Breast epithelium (tissue), 4 donors: Measurements from ENCODE around the gene MAPK10. TPM values are rescaled to one million over a fixed set of nuclear protein-coding genes. Genes with fewer than 3 reads are reported as not detected.

Experiments
- DNase-seq, 2 donors: peaks; one replicate each; pipeline ENCODE4 v3.0.0-alpha.2; 2019; ENCODE audit warnings: low spot score in 2 of 2
- H3K27ac ChIP-seq, 2 donors: fragments of 200-600 bp; sonication (generic) in 1 of 2; one replicate each; pipeline ENCODE4 v1.5.1; 2016 to 2019; ENCODE audit warnings: mild to moderate bottlenecking in 1 of 2
- H3K27me3 ChIP-seq, 2 donors: fragments of 200-600 bp; sonication (generic) in 1 of 2; one replicate each; pipeline versions ENCODE4 v1.5.1 to v1.6.0; 2017 to 2019; ENCODE audit warnings: control low read depth in 1 of 2, mild to moderate bottlenecking in 1 of 2
- H3K36me3 ChIP-seq: fragments of 200-600 bp; one replicate; pipeline ENCODE4 v1.5.1; 2019
- H3K4me1 ChIP-seq, 2 donors: fragments of 200-600 bp; sonication (generic); one replicate each; pipeline ENCODE4 v1.5.1; 2016 to 2019; ENCODE audit warnings: control low read depth in 1 of 2
- H3K4me3 ChIP-seq, 3 donors: fragments of 200-600 bp; sonication (generic); 1 replicate in 2 of 3; 2 replicates in 1 of 3; pipeline ENCODE4 v1.5.1; 2016 to 2019; ENCODE audit warnings: mild to moderate bottlenecking in 3 of 3, moderate library complexity in 2 of 3
- H3K9me3 ChIP-seq, 2 donors: fragments of 200-600 bp; sonication (generic) in 1 of 2; one replicate each; pipeline ENCODE4 v1.5.1; 2016 to 2019; ENCODE audit warnings: control low read depth in 1 of 2
- CTCF ChIP-seq, 3 donors: fragments of 450-650 bp; IDR thresholded peaks; one replicate each; pipeline ENCODE4 v1.5.1; 2016 to 2017; ENCODE audit warnings: antibody characterized with exemption in 3 of 3, mild to moderate bottlenecking in 3 of 3, moderate library complexity in 3 of 3
- POLR2A ChIP-seq: fragments of 450-650 bp; IDR thresholded peaks from one replicate; pipeline ENCODE4 v1.6.1; 2016; ENCODE audit warnings: antibody characterized with exemption, mild to moderate bottlenecking, moderate library complexity
- POLR2AphosphoS5 ChIP-seq, 3 donors: sonication (generic); formaldehyde crosslinking; IDR thresholded peaks; one replicate each; pipeline ENCODE4 v1.6.1; 2017; ENCODE audit warnings: antibody characterized with exemption in 3 of 3
- intact Hi-C: fragments of 100-400 bp; cut with DNase I; formaldehyde crosslinking; loops from one replicate; pipeline ENCODE4 v1.15.1; 2023; ENCODE audit warnings: low total_unique reads
- total RNA-seq, 3 donors: library from RNA; depleted of rRNA; stranded (reverse); fragments of >200 nt; gene quantifications; one replicate each; pipeline ENCODE4 v1.1.0, GENCODE V29; 2016

Gene MAPK10
- total RNA-seq, 3 donors from 2014 or later, result 18.4 to 46.2 (median 24.6) TPM

GRCh38 chr4:86117705-86118302 lies 242.0 kb downstream of the MAPK10 start:
- intact Hi-C loops, result no loop called here
- no peaks in the 10 kb centered on the region for H3K36me3 ChIP-seq
- no peak overlapping the region for H3K4me3 ChIP-seq
- peak overlapping the region in 1 of 2 donors; percentile 38 for H3K27ac ChIP-seq
- no peak for TF ChIP-seq POLR2AphosphoS5 (IDR thresholded peaks at IDR 0.05)
- TF ChIP-seq POLR2A, result no peak
- no peak for TF ChIP-seq CTCF (IDR thresholded peaks at IDR 0.05)
- DNase-seq, result no peak
- no peaks in the 10 kb centered on the region for H3K4me1 ChIP-seq
- no peaks in the 10 kb centered on the region for H3K27me3 ChIP-seq
- H3K9me3 ChIP-seq, result no peaks in the 10 kb centered on the region

DNA sequence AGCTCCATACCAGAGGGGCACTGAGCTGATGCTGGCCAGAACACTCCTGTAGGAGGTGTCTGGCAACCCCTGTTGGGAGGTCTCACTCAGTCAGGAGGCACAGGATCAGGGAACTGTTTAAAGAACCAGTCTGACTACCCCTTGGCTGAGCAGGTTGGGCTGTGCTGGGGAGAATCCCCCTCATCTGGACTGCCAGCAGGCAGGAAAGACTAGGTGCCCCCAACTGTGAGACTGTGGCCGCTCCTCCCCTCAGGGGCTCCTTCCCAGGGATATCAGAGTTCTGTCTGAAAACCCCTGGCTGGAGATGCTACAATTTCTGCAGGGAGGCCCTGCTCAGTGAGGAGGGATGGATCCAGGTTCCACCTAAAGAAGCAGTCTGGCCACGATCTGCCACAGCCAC lies 245.3 kb downstream of the MAPK10 start:
- no peak for TF ChIP-seq POLR2A
- no peak for TF ChIP-seq CTCF (IDR thresholded peaks at IDR 0.05)
- TF ChIP-seq POLR2AphosphoS5 (IDR thresholded peaks at IDR 0.05), result no peak
- Histone ChIP-seq H3K27ac (no peak overlapping the region), H3K4me1 (no peaks in the 10 kb centered on the region), H3K36me3 (no peaks in the 10 kb centered on the region), H3K9me3 (peaks cover 0 to 2% of the 10 kb centered on the region in 2 donors), H3K27me3 (no peaks in the 10 kb centered on the region), H3K4me3 (no peak overlapping the region)
- DNase-seq, result no peak
- intact Hi-C loops, result no loop called here

GRCh38 chr4:86108834-86109233 lies 251.0 kb downstream of the MAPK10 start:
- TF ChIP-seq CTCF (IDR thresholded peaks at IDR 0.05), result no peak
- TF ChIP-seq POLR2AphosphoS5 (IDR thresholded peaks at IDR 0.05), result no peak
- no peak for TF ChIP-seq POLR2A
- intact Hi-C loops, result no loop called here
- H3K27ac ChIP-seq, result no peak overlapping the region

GRCh38 chr4:86108137-86108536 lies 251.7 kb downstream of the MAPK10 start:
- no peak for TF ChIP-seq POLR2A
- TF ChIP-seq POLR2AphosphoS5 (IDR thresholded peaks at IDR 0.05), result no peak
- no peak for TF ChIP-seq CTCF (IDR thresholded peaks at IDR 0.05)
- Histone ChIP-seq H3K4me1 (no peaks in the 10 kb centered on the region), H3K9me3 (peaks cover 0 to 4% of the 10 kb centered on the region in 2 donors), H3K27ac (no peak overlapping the region), H3K36me3 (no peaks in the 10 kb centered on the region), H3K4me3 (no peak overlapping the region), H3K27me3 (no peaks in the 10 kb centered on the region)
- intact Hi-C loops, result no loop called here
- DNase-seq, result no peak

More at GRCh38 chr4:86108834-86109233, 251.0 kb downstream of the MAPK10 start:
- Histone ChIP-seq H3K9me3 (peaks cover 0 to 4% of the 10 kb centered on the region in 2 donors), H3K4me3 (no peak overlapping the region), H3K27me3 (no peaks in the 10 kb centered on the region), H3K4me1 (no peaks in the 10 kb centered on the region), H3K36me3 (no peaks in the 10 kb centered on the region)
- no peak for DNase-seq

DNA sequence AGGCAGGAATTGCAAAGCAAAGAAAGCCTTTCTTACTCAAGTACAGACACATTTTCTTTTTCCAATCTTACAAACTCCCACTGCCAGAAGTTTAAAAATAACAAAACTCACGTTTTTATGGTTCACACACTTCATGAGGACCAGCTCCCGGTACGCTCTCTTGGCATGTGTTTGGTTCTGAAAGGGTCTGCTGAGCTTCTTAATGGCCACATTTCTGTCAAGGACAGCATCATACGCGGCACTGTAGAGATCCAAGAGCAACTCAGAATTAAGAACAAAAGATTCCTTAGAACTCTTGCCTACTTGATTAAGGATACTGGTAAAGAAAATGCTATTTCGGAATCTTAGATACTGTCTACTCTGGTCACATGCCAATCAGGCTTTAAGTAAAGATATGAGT lies 252.7 kb downstream of the MAPK10 start:
- no peaks in the 10 kb centered on the region for H3K27me3 ChIP-seq
- no peak for DNase-seq
- intact Hi-C loops, result no loop called here
- H3K36me3 ChIP-seq, result no peaks in the 10 kb centered on the region
- H3K4me1 ChIP-seq, result no peaks in the 10 kb centered on the region
- H3K4me3 ChIP-seq, result no peak overlapping the region
- TF ChIP-seq POLR2AphosphoS5 (IDR thresholded peaks at IDR 0.05) (no peak), CTCF (IDR thresholded peaks at IDR 0.05) (no peak), POLR2A (no peak)
- peaks cover 0 to 4% of the 10 kb centered on the region in 2 donors for H3K9me3 ChIP-seq
- H3K27ac ChIP-seq, result no peak overlapping the region
